ENCODE measurements around the gene RNF133. TPM values are rescaled to one million over a fixed set of nuclear protein-coding genes. Genes with fewer than 3 reads are reported as not detected.

Gene RNF133, protein sequence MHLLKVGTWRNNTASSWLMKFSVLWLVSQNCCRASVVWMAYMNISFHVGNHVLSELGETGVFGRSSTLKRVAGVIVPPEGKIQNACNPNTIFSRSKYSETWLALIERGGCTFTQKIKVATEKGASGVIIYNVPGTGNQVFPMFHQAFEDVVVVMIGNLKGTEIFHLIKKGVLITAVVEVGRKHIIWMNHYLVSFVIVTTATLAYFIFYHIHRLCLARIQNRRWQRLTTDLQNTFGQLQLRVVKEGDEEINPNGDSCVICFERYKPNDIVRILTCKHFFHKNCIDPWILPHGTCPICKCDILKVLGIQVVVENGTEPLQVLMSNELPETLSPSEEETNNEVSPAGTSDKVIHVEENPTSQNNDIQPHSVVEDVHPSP
- 0.26 and 0.69 TPM in 2 replicates for total RNA-seq (2014; rRNA removed)
- percentile 84 among the genes with signal in this experiment for Bru-seq, nascent RNA
- percentile 47 among the genes with signal in this experiment for BruChase-seq, experiment 1, labeled RNA remaining after a 6-hour chase
- BruChase-seq, experiment 2, labeled RNA remaining after a 2-hour chase: percentile 66 among the genes with signal in this experiment
- long read RNA-seq: 0 reads

DNA sequence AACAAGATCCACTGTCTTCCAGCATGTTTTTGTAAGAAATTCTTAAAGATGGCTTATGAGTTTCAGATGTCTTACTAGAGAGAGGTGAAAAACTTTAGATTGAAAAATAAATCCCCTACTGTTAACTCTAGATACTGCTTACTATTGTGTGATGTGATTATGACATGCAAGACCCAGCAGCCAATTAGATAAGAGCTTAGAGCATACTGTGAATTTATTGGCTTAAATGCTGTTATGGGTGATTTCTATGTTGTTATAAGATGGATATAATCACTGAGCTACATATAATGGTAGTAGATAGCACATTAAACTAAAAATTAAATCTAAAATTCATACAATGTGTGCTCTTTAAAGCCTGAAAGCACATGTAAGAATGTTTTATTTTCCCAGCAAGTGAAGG, at the start of gene RNF133:
Gene RNF133 (minus strand): TSS at position 101 of the 400 bp plus-strand sequence. CDS start 199 bp downstream, outside the sequence.
- Histone ChIP-seq H3K27me3 (ENCODE audit: low read length) (no peaks in the 10 kb centered on the region), H3K4me2 (ENCODE audit: low read length) (no peak within 1 kb of the TSS), H3K27ac (ENCODE audit: low read length) (no peak within 1 kb of the TSS), H3K9me2 (replicated peaks; ENCODE audit: low read length) (no peaks in the 10 kb centered on the region), H3K4me1 (ENCODE audit: insufficient read depth, low read length) (no peaks in the 10 kb centered on the region), H3K9ac (ENCODE audit: low read length) (no peak within 1 kb of the TSS), H3K36me3 (ENCODE audit: low read depth, low read length) (no peaks in the 10 kb centered on the region), H2AFZ (ENCODE audit: low read length) (no peak within 1 kb of the TSS), H3K4me3 (ENCODE audit: low read length) (no peak within 1 kb of the TSS), H3F3A (ENCODE audit: low read length, unreplicated experiment) (no peaks in the 10 kb centered on the region), H3K9me3 (ENCODE audit: low read length) (no peaks in the 10 kb centered on the region), H4K20me1 (ENCODE audit: low read length) (no peaks in the 10 kb centered on the region), H3K79me2 (ENCODE audit: low read length) (no peaks in the 10 kb centered on the region)
- DNase-seq (no peak), ATAC-seq (no peak)
- BruUV-seq (replicated peaks): no TSS peak
- ChIA-PET CTCF (no interaction called here), POLR2A (ENCODE audit: unreplicated experiment) (no interaction called here)
- intact Hi-C loops (cut with micrococcal nuclease): no loop called here
- TF ChIP-seq, protein P1, sequence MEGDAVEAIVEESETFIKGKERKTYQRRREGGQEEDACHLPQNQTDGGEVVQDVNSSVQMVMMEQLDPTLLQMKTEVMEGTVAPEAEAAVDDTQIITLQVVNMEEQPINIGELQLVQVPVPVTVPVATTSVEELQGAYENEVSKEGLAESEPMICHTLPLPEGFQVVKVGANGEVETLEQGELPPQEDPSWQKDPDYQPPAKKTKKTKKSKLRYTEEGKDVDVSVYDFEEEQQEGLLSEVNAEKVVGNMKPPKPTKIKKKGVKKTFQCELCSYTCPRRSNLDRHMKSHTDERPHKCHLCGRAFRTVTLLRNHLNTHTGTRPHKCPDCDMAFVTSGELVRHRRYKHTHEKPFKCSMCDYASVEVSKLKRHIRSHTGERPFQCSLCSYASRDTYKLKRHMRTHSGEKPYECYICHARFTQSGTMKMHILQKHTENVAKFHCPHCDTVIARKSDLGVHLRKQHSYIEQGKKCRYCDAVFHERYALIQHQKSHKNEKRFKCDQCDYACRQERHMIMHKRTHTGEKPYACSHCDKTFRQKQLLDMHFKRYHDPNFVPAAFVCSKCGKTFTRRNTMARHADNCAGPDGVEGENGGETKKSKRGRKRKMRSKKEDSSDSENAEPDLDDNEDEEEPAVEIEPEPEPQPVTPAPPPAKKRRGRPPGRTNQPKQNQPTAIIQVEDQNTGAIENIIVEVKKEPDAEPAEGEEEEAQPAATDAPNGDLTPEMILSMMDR (conservative IDR thresholded peaks at IDR 0.05; ENCODE audit: low read depth, low read length): no peak
- TF ChIP-seq EZH2phosphoT487 (IDR thresholded peaks at IDR 0.05; ENCODE audit: borderline replicate concordance, low read length) (no peak), EZH2 (IDR thresholded peaks at IDR 0.05; ENCODE audit: low read length, unreplicated experiment) (no peak)

DNA sequence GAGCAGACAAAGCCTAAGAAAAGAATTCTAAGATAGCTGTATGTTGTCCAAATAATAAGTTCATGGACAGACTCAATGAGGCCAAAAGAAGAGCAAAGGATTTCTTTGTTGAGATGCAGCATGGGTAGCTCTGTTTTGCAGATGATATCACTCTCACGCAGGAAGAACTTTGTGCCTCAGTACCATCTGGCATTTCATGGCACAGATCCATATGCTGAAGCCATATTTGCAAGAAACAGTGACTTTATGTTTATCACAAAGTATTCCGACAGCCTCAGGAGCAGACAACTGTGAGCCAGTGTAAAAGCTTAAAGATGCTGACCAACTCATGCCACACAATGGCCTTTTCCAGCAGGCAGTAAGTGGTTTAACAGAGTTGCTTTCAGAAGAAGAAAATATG, 49.3 kb upstream of the RNF133 start:
- no peaks in the 10 kb centered on the region for H4K20me1 ChIP-seq (ENCODE audit: low read length)
- no peaks in the 10 kb centered on the region for H3K36me3 ChIP-seq (ENCODE audit: low read depth, low read length)
- BruUV-seq (replicated peaks): no TSS peak
- no peak overlapping the region for H2AFZ ChIP-seq (ENCODE audit: low read length)
- no peaks in the 10 kb centered on the region for H3K27me3 ChIP-seq (ENCODE audit: low read length)
- no peak for DNase-seq
- ChIA-PET CTCF (no interaction called here), POLR2A (ENCODE audit: unreplicated experiment) (no interaction called here)
- no peak overlapping the region for H3K9ac ChIP-seq (ENCODE audit: low read length)
- H3K9me2 ChIP-seq (replicated peaks; ENCODE audit: low read length): no peaks in the 10 kb centered on the region
- H3K4me1 ChIP-seq (ENCODE audit: insufficient read depth, low read length): no peaks in the 10 kb centered on the region
- no peaks in the 10 kb centered on the region for H3K9me3 ChIP-seq (ENCODE audit: low read length)
- no peak for ATAC-seq
- no peak overlapping the region for H3K4me3 ChIP-seq (ENCODE audit: low read length)
- no peak overlapping the region for H3K4me2 ChIP-seq (ENCODE audit: low read length)
- H3F3A ChIP-seq (ENCODE audit: low read length, unreplicated experiment): no peaks in the 10 kb centered on the region
- TF ChIP-seq EZH2 (IDR thresholded peaks at IDR 0.05; ENCODE audit: low read length, unreplicated experiment): no peak
- H3K79me2 ChIP-seq (ENCODE audit: low read length): no peaks in the 10 kb centered on the region
- no peak overlapping the region for H3K27ac ChIP-seq (ENCODE audit: low read length)
- intact Hi-C loops (cut with micrococcal nuclease): no loop called here

DNA sequence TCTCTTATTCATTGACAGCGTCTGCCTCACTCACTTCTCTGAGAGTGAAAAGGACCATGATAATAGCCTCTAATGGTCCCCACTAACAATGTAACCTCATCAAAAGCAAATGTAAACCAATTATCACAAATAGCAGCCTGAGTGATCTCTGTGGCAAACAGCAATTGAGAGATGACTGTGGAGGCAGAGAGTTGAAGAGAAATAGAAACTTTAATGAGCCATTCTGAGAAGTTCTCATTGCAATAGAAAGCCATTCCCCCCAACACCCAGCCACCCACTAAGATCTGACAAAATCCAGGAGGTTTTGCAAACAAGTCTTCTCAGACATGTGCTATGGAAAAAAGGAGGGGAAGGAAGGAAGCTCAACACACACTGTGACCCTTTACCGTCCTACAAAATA, 48.0 kb upstream of the RNF133 start:
- H3K79me2 ChIP-seq (ENCODE audit: low read length): no peaks in the 10 kb centered on the region
- no peak overlapping the region for H3K9ac ChIP-seq (ENCODE audit: low read length)
- POLR2A ChIA-PET (ENCODE audit: unreplicated experiment): no interaction called here
- DNase-seq: no peak
- no peaks in the 10 kb centered on the region for H3K36me3 ChIP-seq (ENCODE audit: low read depth, low read length)
- H3K4me2 ChIP-seq (ENCODE audit: low read length): no peak overlapping the region
- ATAC-seq: no peak
- no peaks in the 10 kb centered on the region for H3K4me1 ChIP-seq (ENCODE audit: insufficient read depth, low read length)
- no peaks in the 10 kb centered on the region for H3F3A ChIP-seq (ENCODE audit: low read length, unreplicated experiment)
- no peaks in the 10 kb centered on the region for H3K9me2 ChIP-seq (replicated peaks; ENCODE audit: low read length)
- no peak overlapping the region for H3K4me3 ChIP-seq (ENCODE audit: low read length)
- TF ChIP-seq EZH2 (IDR thresholded peaks at IDR 0.05; ENCODE audit: low read length, unreplicated experiment) (no peak), EZH2phosphoT487 (IDR thresholded peaks at IDR 0.05; ENCODE audit: borderline replicate concordance, low read length) (no peak)
- TF ChIP-seq, protein P1 (conservative IDR thresholded peaks at IDR 0.05; ENCODE audit: low read depth, low read length): no peak
- no peak overlapping the region for H2AFZ ChIP-seq (ENCODE audit: low read length)
- CTCF ChIA-PET: no interaction called here
- no peaks in the 10 kb centered on the region for H3K27me3 ChIP-seq (ENCODE audit: low read length)
- H3K27ac ChIP-seq (ENCODE audit: low read length): no peak overlapping the region
- intact Hi-C loops (cut with micrococcal nuclease): no loop called here
- no peaks in the 10 kb centered on the region for H3K9me3 ChIP-seq (ENCODE audit: low read length)
- H4K20me1 ChIP-seq (ENCODE audit: low read length): no peaks in the 10 kb centered on the region
- BruUV-seq (replicated peaks): no TSS peak

Data from PC-3 (cell line).